ENCODE results near the gene ZRANB2. TPM values are rescaled to one million over a fixed set of nuclear protein-coding genes. Genes with fewer than 3 reads are reported as not detected.

ZRANB2 gene
- polyA plus RNA-seq, result 53.3 TPM

GRCh38 chr1:71080739-71081696 is at the start of gene ZRANB2:
TSS of gene ZRANB2 (minus strand) at chr1:71081035. CDS start at chr1:71080995, 40 bp downstream.
- peak within 1 kb of the TSS; percentile 94 to 98 (median 98) for H3K4me3 Mint-ChIP-seq
- peaks cover 0 to 9% (median 0%) of the 10 kb centered on the region in 3 donors for H3K9me3 Mint-ChIP-seq
- peaks cover 8% of the 10 kb centered on the region for H3K36me3 Mint-ChIP-seq
- peak within 1 kb of the TSS; percentile 96 to 100 (median 100) for H3K27ac Mint-ChIP-seq
- peaks cover 14 to 18% (median 14%) of the 10 kb centered on the region in 3 donors for H3K4me1 Mint-ChIP-seq
- H3K27me3 Mint-ChIP-seq, result peaks cover 7% of the 10 kb centered on the region

- no peak overlapping the region for H3K4me3 Mint-ChIP-seq
- H3K27ac Mint-ChIP-seq, result no peak overlapping the region
- peaks cover 2% of the 10 kb centered on the region for H3K36me3 Mint-ChIP-seq
- H3K4me1 Mint-ChIP-seq, result no peaks in the 10 kb centered on the region
- no peaks in the 10 kb centered on the region for H3K27me3 Mint-ChIP-seq
- H3K9me3 Mint-ChIP-seq, result peaks cover 8 to 53% (median 27%) of the 10 kb centered on the region in 3 donors
These were observed 47.2 kb upstream of the ZRANB2 start for GRCh38 chr1:71128060-71128459.

GRCh38 chr1:71118086-71118485 is 37.3 kb upstream of the ZRANB2 start:
- H3K27ac Mint-ChIP-seq, result no peak overlapping the region
- peaks cover 3% of the 10 kb centered on the region for H3K27me3 Mint-ChIP-seq
- H3K4me1 Mint-ChIP-seq, result peaks cover 0 to 1% (median 0%) of the 10 kb centered on the region in 3 donors
- peaks cover 6 to 10% (median 8%) of the 10 kb centered on the region in 3 donors for H3K9me3 Mint-ChIP-seq
- peaks cover 2% of the 10 kb centered on the region for H3K36me3 Mint-ChIP-seq
- no peak overlapping the region for H3K4me3 Mint-ChIP-seq

- Mint-ChIP-seq H3K9me3 (peaks cover 2 to 5% (median 2%) of the 10 kb centered on the region in 3 donors), H3K36me3 (peaks cover 2% of the 10 kb centered on the region), H3K27me3 (peaks cover 2% of the 10 kb centered on the region), H3K4me3 (no peak overlapping the region), H3K27ac (no peak overlapping the region), H3K4me1 (peaks cover 0 to 1% (median 0%) of the 10 kb centered on the region in 3 donors)
These were observed 35.9 kb upstream of the ZRANB2 start for GRCh38 chr1:71116729-71117128.

- Mint-ChIP-seq H3K27ac (no peak overlapping the region), H3K36me3 (no peaks in the 10 kb centered on the region), H3K9me3 (peaks cover 0 to 4% (median 0%) of the 10 kb centered on the region in 3 donors), H3K4me3 (no peak overlapping the region), H3K27me3 (no peaks in the 10 kb centered on the region), H3K4me1 (no peaks in the 10 kb centered on the region)
These were observed 26.0 kb upstream of the ZRANB2 start for GRCh38 chr1:71106658-71107322.

- Mint-ChIP-seq H3K27ac (no peak overlapping the region), H3K36me3 (no peaks in the 10 kb centered on the region), H3K27me3 (no peaks in the 10 kb centered on the region), H3K9me3 (peaks cover 0 to 4% (median 0%) of the 10 kb centered on the region in 3 donors), H3K4me3 (no peak overlapping the region), H3K4me1 (no peaks in the 10 kb centered on the region)
These were observed 23.6 kb upstream of the ZRANB2 start for GRCh38 chr1:71104417-71104816.

GRCh38 chr1:71101839-71102376 is 21.1 kb upstream of the ZRANB2 start:
- Mint-ChIP-seq H3K27ac (no peak overlapping the region), H3K4me3 (no peak overlapping the region), H3K27me3 (no peaks in the 10 kb centered on the region), H3K9me3 (peaks cover 0 to 4% (median 0%) of the 10 kb centered on the region in 3 donors), H3K4me1 (no peaks in the 10 kb centered on the region), H3K36me3 (no peaks in the 10 kb centered on the region)

GRCh38 chr1:71097428-71097827 is 16.6 kb upstream of the ZRANB2 start:
- Mint-ChIP-seq H3K9me3 (no peaks in the 10 kb centered on the region), H3K27ac (no peak overlapping the region), H3K36me3 (no peaks in the 10 kb centered on the region), H3K27me3 (no peaks in the 10 kb centered on the region), H3K4me3 (no peak overlapping the region), H3K4me1 (no peaks in the 10 kb centered on the region)

GRCh38 chr1:71094913-71095312 is 14.1 kb upstream of the ZRANB2 start:
- H3K27me3 Mint-ChIP-seq, result peaks cover 2% of the 10 kb centered on the region
- H3K4me3 Mint-ChIP-seq, result no peak overlapping the region
- no peaks in the 10 kb centered on the region for H3K4me1 Mint-ChIP-seq
- no peaks in the 10 kb centered on the region for H3K9me3 Mint-ChIP-seq
- H3K27ac Mint-ChIP-seq, result no peak overlapping the region
- no peaks in the 10 kb centered on the region for H3K36me3 Mint-ChIP-seq

GRCh38 chr1:71093938-71094337 is 13.1 kb upstream of the ZRANB2 start:
- Mint-ChIP-seq H3K36me3 (no peaks in the 10 kb centered on the region), H3K4me3 (no peak overlapping the region), H3K27ac (no peak overlapping the region)

GRCh38 chr1:71089536-71090270 is 8.9 kb upstream of the ZRANB2 start:
- Mint-ChIP-seq H3K4me1 (no peaks in the 10 kb centered on the region), H3K9me3 (no peaks in the 10 kb centered on the region), H3K36me3 (no peaks in the 10 kb centered on the region)

More at GRCh38 chr1:71093938-71094337, 13.1 kb upstream of the ZRANB2 start:
- Mint-ChIP-seq H3K27me3 (peaks cover 2% of the 10 kb centered on the region), H3K4me1 (no peaks in the 10 kb centered on the region), H3K9me3 (no peaks in the 10 kb centered on the region)

GRCh38 chr1:71088645-71089287 is 7.9 kb upstream of the ZRANB2 start:
- H3K4me3 Mint-ChIP-seq, result no peak overlapping the region
- peaks cover under 1% of the 10 kb centered on the region for H3K36me3 Mint-ChIP-seq
- H3K27me3 Mint-ChIP-seq, result peaks cover 12% of the 10 kb centered on the region
- peaks cover 0 to under 1% (median 0%) of the 10 kb centered on the region in 3 donors for H3K9me3 Mint-ChIP-seq
- no peak overlapping the region for H3K27ac Mint-ChIP-seq
- no peaks in the 10 kb centered on the region for H3K4me1 Mint-ChIP-seq

More at GRCh38 chr1:71089536-71090270, 8.9 kb upstream of the ZRANB2 start:
- no peak overlapping the region for H3K4me3 Mint-ChIP-seq
- no peak overlapping the region for H3K27ac Mint-ChIP-seq
- peaks cover 11% of the 10 kb centered on the region for H3K27me3 Mint-ChIP-seq

GRCh38 chr1:71087713-71088112 is 6.9 kb upstream of the ZRANB2 start:
- H3K4me3 Mint-ChIP-seq, result no peak overlapping the region
- peaks cover 12% of the 10 kb centered on the region for H3K27me3 Mint-ChIP-seq
- H3K9me3 Mint-ChIP-seq, result peaks cover 0 to 3% (median 0%) of the 10 kb centered on the region in 3 donors
- H3K27ac Mint-ChIP-seq, result no peak overlapping the region
- H3K4me1 Mint-ChIP-seq, result no peaks in the 10 kb centered on the region
- H3K36me3 Mint-ChIP-seq, result peaks cover 3% of the 10 kb centered on the region

GRCh38 chr1:71087060-71087459 is 6.2 kb upstream of the ZRANB2 start:
- Mint-ChIP-seq H3K27ac (no peak overlapping the region), H3K36me3 (peaks cover 3% of the 10 kb centered on the region), H3K27me3 (peaks cover 12% of the 10 kb centered on the region)

More at GRCh38 chr1:71087060-71087459, 6.2 kb upstream of the ZRANB2 start:
- Mint-ChIP-seq H3K9me3 (peaks cover 0 to 5% (median 0%) of the 10 kb centered on the region in 3 donors), H3K4me3 (no peak overlapping the region), H3K4me1 (peaks cover 0 to 2% (median 0%) of the 10 kb centered on the region in 3 donors)
